HG02759 (cell line): ENCODE results near the gene ANKRD62.
A peak's percentile ranks its signal among the peaks of the same experiment; 100 is the strongest.

Source experiments
- ATAC-seq: cut with Tn5 transposase; IDR thresholded peaks from one replicate; pipeline ENCODE4 v1.9.1; 2021; ENCODE audit warnings: mild to moderate bottlenecking, moderate library complexity; ENCODE audit not compliant: unreplicated experiment

ANKRD62 gene

GRCh38 chr18:12093520-12094257 lies at the start of gene ANKRD62:
Gene ANKRD62 (plus strand): TSS chr18:12093843. CDS start chr18:12094018, 175 bp downstream.
- ATAC-seq = no peak

DNA sequence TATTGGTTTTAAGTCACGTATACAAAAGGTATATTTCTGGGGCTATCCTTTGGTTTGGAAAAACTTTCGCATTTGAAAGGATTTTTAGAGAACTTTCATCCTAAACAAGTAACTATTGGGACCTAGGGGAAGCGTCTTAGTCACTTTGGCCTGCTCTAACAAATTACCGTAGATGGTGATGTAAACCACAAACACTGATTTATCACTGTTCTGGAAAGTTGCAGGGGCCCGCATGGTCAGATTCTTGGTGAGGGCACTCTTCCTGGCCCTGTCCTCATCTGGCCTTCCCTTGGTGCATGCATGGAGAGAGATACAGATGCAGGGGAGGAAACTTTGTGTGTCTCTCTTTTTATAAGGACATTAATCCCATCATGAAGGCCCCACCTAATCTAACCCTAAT lies 49.1 kb upstream of the ANKRD62 start:
- no peak for ATAC-seq

DNA sequence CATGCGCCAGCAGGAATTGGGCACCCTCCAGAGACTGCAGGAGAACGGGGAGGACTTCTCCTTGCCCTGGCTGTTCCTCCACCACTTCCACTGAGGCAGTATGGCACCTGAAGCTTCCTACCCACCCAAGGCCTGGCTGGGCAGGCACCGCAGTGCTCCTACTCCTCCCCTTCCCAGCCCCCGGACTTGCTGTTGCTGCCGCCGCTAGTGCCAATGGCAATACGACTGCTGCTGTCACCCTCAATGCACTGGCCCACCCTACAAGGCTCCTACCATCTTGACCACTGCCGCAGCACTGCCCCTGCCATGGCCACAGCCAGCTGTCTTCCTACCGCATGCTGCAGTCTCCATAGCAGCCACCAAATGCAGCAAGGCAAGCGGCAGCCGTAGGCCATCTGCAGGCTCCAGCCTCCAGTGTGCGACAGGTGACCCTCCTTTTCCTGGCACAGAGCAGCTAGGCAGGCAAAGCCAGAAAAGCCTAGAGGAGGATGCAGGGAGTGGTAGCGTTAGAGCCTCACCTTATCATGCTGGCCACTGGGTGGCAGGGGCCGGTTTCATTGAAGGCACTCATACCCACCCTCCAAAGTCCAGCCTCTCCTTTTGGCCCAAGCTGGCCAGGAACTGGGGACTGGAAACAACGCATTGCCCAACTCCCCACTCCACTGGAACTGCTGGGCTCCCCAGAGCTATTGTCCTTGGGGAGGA lies 47.4 kb upstream of the ANKRD62 start:
- no peak for ATAC-seq

DNA sequence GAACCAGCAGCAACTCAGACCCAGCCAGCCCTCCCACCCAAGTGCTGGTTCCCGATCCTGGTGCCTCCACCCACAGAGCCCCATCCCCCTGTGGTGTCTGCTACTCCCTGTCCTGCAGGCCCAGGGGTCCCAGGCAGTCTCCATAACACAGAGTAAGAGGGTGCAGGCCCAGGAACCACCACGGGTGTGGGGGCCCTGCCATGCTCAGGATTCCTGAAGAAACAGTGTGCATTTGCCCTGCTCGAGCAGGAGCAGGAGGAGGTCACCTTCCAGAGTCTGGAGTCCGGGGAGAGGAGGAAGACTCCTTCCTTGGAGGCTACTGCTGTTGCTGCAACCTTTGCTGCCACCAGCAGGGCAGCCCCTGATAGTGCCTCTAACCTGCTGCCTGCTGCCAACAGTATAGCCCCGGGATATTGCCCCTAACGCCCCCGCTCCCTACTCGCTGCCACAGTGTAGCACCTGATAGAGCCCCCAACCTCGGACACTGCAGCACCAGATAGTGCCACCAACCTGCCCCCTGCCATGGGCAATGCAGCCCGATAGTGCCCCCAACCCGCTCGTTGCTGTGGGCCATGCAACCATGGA lies 46.8 kb upstream of the ANKRD62 start:
- no peak for ATAC-seq

- no peak for ATAC-seq
Measured at GRCh38 chr18:12048010-12048826, 45.4 kb upstream of the ANKRD62 start.

DNA sequence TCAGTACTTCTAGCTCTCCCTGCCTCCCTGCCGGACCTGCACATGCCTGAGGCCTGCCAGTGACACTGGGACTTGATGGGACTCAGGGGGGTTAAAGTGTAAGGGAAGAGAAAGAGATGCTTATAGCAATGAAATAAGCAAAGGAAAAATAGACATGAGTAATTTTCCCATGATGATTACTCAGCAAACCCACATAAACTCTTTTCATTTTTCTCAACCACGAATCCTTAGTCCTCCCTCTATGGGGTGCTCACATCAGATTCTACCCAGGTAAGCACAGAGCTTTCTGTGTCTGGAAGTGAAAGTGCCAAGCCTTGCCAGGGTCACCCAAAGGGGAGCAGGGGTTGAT lies 44.8 kb upstream of the ANKRD62 start:
- no peak for ATAC-seq

- ATAC-seq = peak; percentile 87
Measured at GRCh38 chr18:12049978-12050811, 43.4 kb upstream of the ANKRD62 start.

- ATAC-seq = no peak
Measured at GRCh38 chr18:12052866-12053265, 40.8 kb upstream of the ANKRD62 start.

DNA sequence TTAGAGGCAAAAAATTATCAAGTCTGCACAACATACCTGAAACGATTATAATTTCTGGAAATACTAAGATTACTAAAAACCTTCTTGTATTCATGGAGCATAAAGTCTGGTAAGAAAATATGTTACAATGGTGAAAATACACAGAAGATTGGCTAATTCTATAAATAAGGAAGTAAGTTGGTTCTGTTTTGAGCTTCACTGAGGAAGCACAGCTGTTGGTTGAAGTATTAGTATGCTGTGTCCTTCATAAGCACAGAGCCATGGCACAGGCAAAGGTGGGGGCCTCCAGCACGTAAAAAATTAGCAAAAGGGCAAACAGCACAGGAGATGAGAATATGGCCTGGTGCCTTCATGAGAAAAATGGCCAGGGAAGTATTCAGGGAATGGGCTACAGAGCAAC lies 40.4 kb upstream of the ANKRD62 start:
- peak; percentile 59 for ATAC-seq

- ATAC-seq = no peak
Measured at GRCh38 chr18:12056034-12056883, 37.4 kb upstream of the ANKRD62 start.

DNA sequence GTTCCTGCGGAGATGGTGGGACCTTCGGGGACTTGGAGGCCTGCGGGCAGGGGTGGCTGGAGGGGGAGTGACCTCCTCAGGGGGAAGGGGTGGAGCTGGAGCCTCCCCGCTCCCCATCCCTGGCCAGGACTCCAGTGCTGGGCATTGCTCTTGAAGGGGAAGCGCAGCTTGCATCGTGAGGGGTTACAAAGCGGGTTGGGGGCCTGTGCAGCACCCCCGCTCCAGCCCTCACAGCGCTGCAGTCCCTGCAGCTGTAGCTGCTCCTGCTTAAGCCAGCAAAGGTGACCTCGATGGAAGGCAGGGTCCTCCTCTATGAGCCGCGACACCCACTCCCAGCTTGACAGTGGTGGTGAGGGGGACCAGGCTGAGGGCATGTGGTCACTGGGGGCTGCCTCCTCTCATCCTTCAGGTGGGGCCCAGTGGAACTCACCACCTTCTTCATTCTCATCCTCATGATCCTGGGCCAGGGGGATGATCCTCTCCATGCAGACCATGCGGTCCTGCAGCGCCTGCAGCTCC lies 36.7 kb upstream of the ANKRD62 start:
- ATAC-seq = no peak

DNA sequence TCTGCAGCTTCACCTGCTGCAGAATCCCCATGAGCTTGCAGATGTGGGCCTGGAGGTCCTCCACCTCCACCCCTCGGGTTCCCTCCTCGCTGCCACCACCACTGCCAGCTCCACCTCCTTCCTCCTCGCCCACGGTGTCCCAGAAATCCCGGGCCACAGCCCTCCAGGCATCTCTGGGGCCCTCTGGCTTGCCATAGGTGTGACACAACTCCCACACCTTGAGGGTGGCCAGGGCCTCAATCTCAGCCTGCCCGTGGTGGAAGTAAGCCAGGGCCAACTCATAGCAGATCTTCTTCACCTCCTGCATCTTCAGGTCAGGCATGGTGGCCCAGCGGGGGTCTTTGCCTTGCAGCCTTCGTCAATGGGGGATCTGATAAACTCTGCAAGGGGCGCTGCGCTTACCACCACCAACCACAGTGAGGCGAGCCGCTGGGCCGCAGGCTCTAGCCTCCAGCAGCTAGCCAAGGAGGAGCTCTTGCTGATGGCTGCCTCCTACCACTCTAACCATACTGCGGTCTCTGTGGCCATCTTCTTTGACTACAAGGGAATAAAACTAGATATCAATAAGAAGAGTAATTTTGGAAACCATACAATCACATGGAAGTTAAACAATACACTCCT lies 36.1 kb upstream of the ANKRD62 start:
- ATAC-seq = no peak

- no peak for ATAC-seq
Measured at GRCh38 chr18:12059334-12060181, 34.1 kb upstream of the ANKRD62 start.

DNA sequence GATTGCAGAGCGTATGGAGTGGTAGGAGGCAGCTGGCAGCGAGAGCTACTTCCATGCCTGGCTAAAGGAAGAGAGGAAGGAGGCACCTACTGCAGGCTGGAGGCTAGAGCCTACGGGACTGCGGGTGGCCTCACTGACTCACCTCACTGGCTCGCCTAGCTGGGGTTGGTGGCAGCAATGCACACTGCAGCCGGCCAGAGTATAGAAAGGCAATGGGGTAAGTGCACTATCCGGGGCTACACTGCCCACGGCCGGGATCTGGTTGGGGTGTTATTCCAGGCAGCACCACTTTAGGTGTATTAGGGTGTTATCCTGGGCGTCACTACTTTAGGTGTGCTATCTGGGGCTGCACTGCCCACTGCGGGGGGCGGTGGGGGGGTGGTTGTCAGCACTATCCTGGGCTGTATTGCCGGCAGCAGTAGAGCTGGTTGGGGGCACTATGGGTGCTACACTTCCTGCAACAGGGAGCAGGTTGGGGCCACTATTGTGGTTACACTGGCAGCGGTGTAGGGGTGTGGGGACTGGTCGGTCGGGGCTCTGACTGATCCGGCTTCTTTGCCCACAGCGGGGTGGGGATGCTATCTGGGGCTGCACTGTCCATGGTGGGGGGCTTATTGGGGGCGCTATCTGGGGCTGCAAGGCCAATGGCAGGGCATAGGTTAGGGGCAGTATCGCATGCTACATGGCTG lies 33.3 kb upstream of the ANKRD62 start:
- no peak for ATAC-seq

GRCh38 chr18:12061685-12062084 lies 32.0 kb upstream of the ANKRD62 start:
- ATAC-seq = no peak

DNA sequence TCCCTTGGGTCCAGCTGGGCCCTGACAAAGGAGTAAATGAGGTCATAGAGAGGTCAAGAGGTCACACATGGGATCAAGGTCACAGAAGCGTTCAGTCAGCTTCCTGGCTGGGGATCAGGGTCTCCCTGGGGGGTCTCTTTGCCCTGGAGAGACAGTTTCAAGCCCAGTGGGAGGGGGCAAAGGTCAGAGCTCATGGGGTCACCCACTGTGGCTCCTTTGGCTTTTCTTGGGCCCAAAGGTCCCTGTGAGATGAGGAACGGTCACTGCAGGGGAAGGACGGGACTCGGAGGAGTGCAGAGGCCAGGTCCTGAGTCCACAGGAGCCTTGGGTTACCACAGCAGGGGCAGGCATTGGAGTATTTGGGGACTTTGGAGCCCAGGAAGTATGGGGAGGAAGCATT lies 30.7 kb upstream of the ANKRD62 start:
- no peak for ATAC-seq

DNA sequence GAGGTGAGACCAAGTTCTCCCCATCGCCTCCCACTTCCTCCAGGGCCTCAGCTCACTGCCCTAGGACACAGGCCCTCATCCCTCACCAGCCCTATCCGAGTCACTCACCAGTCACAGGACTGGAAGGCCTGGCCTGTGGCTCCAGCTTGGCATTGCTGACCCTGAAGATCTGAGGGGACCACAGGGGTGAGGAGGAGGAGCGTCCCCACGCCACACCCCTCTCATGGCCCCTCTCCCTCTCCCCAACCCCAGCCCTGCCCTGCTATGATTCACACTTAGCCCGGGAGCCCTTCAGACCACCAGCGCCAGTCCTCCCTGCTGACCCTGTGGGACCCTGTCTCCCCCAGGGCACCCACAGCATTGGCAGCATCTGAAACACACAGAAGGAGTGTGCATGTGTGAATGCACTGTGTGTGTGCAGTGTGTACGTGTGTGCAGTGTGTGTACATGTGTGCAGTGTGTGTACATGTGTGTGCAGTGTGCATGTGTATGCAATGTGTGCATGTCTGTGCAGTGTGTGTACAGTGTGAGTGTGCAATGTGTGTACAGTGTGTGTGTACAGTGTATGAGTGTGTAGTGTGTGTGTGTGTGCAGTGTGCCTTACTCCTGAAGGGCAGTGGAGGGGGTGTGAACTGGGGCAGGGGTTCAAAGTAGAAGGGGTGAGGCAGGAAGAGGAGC lies 29.4 kb upstream of the ANKRD62 start:
- no peak for ATAC-seq
